Measurements from ENCODE around the gene SPINT2. TPM values are rescaled to one million over a fixed set of nuclear protein-coding genes. Genes with fewer than 3 reads are reported as not detected.

Gene SPINT2
- total and polyA plus RNA-seq, 2 of the 13 experiments (the other 11 are each of a cell fraction or from before 2014, with no cell fraction given): 0.31 to 0.77 TPM

DNA sequence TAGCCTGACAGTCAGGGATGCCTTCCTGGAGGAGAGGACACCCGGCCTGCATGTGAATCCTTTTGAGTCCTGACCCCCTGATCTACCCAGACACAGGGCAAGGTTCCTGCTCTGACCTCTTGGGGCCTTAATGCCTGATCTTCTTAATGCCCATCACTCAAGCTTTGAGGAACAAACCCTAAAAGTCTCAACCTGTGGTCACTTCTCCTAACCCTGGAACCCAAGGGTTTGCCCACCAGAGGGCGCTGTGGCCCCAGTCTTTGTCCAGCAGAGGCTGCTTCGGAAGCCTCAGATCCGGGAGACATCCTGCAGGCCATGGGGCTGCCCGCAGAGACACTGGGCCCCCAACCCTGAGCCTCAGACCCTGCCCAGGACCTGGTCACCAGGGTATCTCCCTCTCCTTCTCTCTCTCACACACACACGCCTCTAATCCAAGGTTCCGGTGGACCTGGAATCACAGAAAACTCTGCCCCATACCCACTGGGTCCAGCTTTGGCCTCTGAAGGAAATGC, 30.6 kb upstream of the SPINT2 start (continued):
- TF ChIP-seq, protein P1, sequence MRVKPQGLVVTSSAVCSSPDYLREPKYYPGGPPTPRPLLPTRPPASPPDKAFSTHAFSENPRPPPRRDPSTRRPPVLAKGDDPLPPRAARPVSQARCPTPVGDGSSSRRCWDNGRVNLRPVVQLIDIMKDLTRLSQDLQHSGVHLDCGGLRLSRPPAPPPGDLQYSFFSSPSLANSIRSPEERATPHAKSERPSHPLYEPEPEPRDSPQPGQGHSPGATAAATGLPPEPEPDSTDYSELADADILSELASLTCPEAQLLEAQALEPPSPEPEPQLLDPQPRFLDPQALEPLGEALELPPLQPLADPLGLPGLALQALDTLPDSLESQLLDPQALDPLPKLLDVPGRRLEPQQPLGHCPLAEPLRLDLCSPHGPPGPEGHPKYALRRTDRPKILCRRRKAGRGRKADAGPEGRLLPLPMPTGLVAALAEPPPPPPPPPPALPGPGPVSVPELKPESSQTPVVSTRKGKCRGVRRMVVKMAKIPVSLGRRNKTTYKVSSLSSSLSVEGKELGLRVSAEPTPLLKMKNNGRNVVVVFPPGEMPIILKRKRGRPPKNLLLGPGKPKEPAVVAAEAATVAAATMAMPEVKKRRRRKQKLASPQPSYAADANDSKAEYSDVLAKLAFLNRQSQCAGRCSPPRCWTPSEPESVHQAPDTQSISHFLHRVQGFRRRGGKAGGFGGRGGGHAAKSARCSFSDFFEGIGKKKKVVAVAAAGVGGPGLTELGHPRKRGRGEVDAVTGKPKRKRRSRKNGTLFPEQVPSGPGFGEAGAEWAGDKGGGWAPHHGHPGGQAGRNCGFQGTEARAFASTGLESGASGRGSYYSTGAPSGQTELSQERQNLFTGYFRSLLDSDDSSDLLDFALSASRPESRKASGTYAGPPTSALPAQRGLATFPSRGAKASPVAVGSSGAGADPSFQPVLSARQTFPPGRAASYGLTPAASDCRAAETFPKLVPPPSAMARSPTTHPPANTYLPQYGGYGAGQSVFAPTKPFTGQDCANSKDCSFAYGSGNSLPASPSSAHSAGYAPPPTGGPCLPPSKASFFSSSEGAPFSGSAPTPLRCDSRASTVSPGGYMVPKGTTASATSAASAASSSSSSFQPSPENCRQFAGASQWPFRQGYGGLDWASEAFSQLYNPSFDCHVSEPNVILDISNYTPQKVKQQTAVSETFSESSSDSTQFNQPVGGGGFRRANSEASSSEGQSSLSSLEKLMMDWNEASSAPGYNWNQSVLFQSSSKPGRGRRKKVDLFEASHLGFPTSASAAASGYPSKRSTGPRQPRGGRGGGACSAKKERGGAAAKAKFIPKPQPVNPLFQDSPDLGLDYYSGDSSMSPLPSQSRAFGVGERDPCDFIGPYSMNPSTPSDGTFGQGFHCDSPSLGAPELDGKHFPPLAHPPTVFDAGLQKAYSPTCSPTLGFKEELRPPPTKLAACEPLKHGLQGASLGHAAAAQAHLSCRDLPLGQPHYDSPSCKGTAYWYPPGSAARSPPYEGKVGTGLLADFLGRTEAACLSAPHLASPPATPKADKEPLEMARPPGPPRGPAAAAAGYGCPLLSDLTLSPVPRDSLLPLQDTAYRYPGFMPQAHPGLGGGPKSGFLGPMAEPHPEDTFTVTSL (CRISPR knock-in tag; IDR thresholded peaks at IDR 0.05; ENCODE audit: borderline replicate concordance): no peak
- TF ChIP-seq SMC3 (IDR thresholded peaks at IDR 0.05; ENCODE audit: low read length): peak; percentile 75
- TF ChIP-seq GABPB1 (CRISPR knock-in tag; IDR thresholded peaks at IDR 0.05): 0 out of 2 replicates have a peak, but pooled peaks have one; percentile 20
- no peak for TF ChIP-seq ZNF282 (IDR thresholded peaks at IDR 0.05; ENCODE audit: partially characterized antibody)
- no peak for TF ChIP-seq FOXK1 (CRISPR knock-in tag; IDR thresholded peaks at IDR 0.05; ENCODE audit: borderline replicate concordance, low read depth)
- TF ChIP-seq ZNF570 (CRISPR knock-in tag; IDR thresholded peaks at IDR 0.05; ENCODE audit: borderline replicate concordance): no peak
- TF ChIP-seq CBX5 (CRISPR knock-in tag; IDR thresholded peaks at IDR 0.05; ENCODE audit: borderline replicate concordance): no peak
- TF ChIP-seq RARA (CRISPR knock-in tag; IDR thresholded peaks at IDR 0.05): no peak
- TF ChIP-seq, protein P2, sequence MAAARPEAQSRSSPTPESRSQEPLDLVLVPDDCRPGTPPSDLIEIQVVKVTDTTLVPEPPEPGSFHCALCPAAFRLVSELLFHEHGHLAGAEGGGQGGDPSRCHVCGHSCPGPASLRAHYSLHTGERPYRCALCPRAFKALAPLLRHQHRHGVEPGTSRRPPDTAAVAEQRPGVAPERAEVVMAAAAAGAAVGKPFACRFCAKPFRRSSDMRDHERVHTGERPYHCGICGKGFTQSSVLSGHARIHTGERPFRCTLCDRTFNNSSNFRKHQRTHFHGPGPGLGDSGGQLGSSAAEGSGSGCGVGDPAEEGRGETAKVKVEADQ (CRISPR knock-in tag; IDR thresholded peaks at IDR 0.05; ENCODE audit: borderline replicate concordance): 0 out of 2 replicates have a peak, but pooled peaks have one; percentile 38
- peak; percentile 96 for TF ChIP-seq STAG1 (CRISPR knock-in tag; IDR thresholded peaks at IDR 0.05)
- peak; percentile 34; the same call in 1 of the 2 replicates for TF ChIP-seq THAP11 (CRISPR knock-in tag; IDR thresholded peaks at IDR 0.05)
- no peak for TF ChIP-seq ZNF660 (CRISPR knock-in tag; IDR thresholded peaks at IDR 0.05; ENCODE audit: borderline replicate concordance, low read depth)
- no peak for TF ChIP-seq GMEB1 (CRISPR knock-in tag; IDR thresholded peaks at IDR 0.05; ENCODE audit: borderline replicate concordance)
- 0 out of 2 replicates have a peak, but pooled peaks have one; percentile 34 for TF ChIP-seq KAT8 (CRISPR knock-in tag; IDR thresholded peaks at IDR 0.05)
- no peak for TF ChIP-seq TCF7 (IDR thresholded peaks at IDR 0.05; ENCODE audit: low read depth)
- TF ChIP-seq, protein P3, sequence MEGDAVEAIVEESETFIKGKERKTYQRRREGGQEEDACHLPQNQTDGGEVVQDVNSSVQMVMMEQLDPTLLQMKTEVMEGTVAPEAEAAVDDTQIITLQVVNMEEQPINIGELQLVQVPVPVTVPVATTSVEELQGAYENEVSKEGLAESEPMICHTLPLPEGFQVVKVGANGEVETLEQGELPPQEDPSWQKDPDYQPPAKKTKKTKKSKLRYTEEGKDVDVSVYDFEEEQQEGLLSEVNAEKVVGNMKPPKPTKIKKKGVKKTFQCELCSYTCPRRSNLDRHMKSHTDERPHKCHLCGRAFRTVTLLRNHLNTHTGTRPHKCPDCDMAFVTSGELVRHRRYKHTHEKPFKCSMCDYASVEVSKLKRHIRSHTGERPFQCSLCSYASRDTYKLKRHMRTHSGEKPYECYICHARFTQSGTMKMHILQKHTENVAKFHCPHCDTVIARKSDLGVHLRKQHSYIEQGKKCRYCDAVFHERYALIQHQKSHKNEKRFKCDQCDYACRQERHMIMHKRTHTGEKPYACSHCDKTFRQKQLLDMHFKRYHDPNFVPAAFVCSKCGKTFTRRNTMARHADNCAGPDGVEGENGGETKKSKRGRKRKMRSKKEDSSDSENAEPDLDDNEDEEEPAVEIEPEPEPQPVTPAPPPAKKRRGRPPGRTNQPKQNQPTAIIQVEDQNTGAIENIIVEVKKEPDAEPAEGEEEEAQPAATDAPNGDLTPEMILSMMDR (CRISPR knock-in tag; IDR thresholded peaks at IDR 0.05): peak; percentile 91
